Esophagus squamous epithelium (tissue), 5 donors: ENCODE data around the gene SASH3. TPM values are rescaled to one million over a fixed set of nuclear protein-coding genes. Genes with fewer than 3 reads are reported as not detected.

Experiments
- DNase-seq: peaks from one replicate; lab custom pipeline; 2025; lab: John Stamatoyannopoulos, UW
- H3K27ac ChIP-seq, 4 donors: fragments of 200-600 bp; sonication (generic); one replicate each; pipeline ENCODE4 v1.5.1; 2016 to 2019; ENCODE audit warnings: mild to moderate bottlenecking in 1 of 4
- H3K27me3 ChIP-seq, 4 donors: fragments of 200-600 bp; sonication (generic); 1 replicate in 3 of 4; 2 replicates in 1 of 4; pipeline versions ENCODE4 v1.5.1 to v1.6.0; 2017 to 2021; ENCODE audit warnings: antibody characterized with exemption in 1 of 4
- H3K36me3 ChIP-seq, 3 donors: fragments of 200-600 bp; sonication (generic); one replicate each; pipeline ENCODE4 v1.5.1; 2016 to 2019
- H3K4me1 ChIP-seq, 3 donors: fragments of 200-600 bp; sonication (generic); one replicate each; pipeline ENCODE4 v1.5.1; 2017 to 2019
- H3K4me3 ChIP-seq, 4 donors: fragments of 200-600 bp; sonication (generic); 1 replicate in 3 of 4; 2 replicates in 1 of 4; pipeline ENCODE4 v1.5.1; 2016 to 2019; ENCODE audit warnings: mild to moderate bottlenecking in 2 of 4, moderate library complexity in 1 of 4
- H3K9me3 ChIP-seq, 3 donors: fragments of 200-600 bp; sonication (generic); one replicate each; pipeline ENCODE4 v1.5.1; 2016 to 2019
- POLR2A ChIP-seq, 4 donors: fragments of 450-650 bp; IDR thresholded peaks; one replicate each; pipeline ENCODE4 v1.6.1; 2017; ENCODE audit warnings: antibody characterized with exemption in 4 of 4, mild to moderate bottlenecking in 4 of 4, moderate library complexity in 3 of 4
- WGBS, 2 donors: methylation state at CpG; one replicate each; pipeline ENCODE4 v1.1.5; 2018; 5-methylcytosine and 5-hydroxymethylcytosine counted together
- intact Hi-C: fragments of 100-400 bp; cut with DNase I; formaldehyde crosslinking; loops from one replicate; pipeline ENCODE4 v1.15.0; 2022
- total RNA-seq, 4 donors: library from RNA; depleted of rRNA; stranded (reverse); fragments of >200 nt; gene quantifications; one replicate each; pipeline ENCODE4 v1.1.0, GENCODE V29; 2016
- TF ChIP-seq, protein P1 (sequence below), 6 experiments: fragments of 450-650 bp in 4 of 6; fragments of 200-600 bp in 2 of 6; sonication (generic) in 2 of 6; IDR thresholded peaks; one replicate each; pipeline ENCODE4 v1.5.1; 2016 to 2019; ENCODE audit warnings: antibody characterized with exemption in 6 of 6, mild to moderate bottlenecking in 4 of 6, moderate library complexity in 4 of 6
- donor health status: DM: yes; HTN: yes; CAD: no.

Gene SASH3
- total RNA-seq, 4 donors from 2014 or later, result 2.5 to 9.3 (median 4.0) TPM

- H3K27me3 ChIP-seq, result no peaks in the 10 kb centered on the region
- no peaks in the 10 kb centered on the region for H3K9me3 ChIP-seq
- intact Hi-C loops, result no loop called here
- no peak overlapping the region for H3K27ac ChIP-seq
- no peak overlapping the region for H3K4me3 ChIP-seq
- DNase-seq, result no peak
- WGBS, 2 donors, result 66 to 100% methylated on average over 1 to 3 of the region's 4 CpGs
- H3K36me3 ChIP-seq, result no peaks in the 10 kb centered on the region
- no peak for TF ChIP-seq POLR2A (IDR thresholded peaks at IDR 0.05)
- TF ChIP-seq, protein P1, sequence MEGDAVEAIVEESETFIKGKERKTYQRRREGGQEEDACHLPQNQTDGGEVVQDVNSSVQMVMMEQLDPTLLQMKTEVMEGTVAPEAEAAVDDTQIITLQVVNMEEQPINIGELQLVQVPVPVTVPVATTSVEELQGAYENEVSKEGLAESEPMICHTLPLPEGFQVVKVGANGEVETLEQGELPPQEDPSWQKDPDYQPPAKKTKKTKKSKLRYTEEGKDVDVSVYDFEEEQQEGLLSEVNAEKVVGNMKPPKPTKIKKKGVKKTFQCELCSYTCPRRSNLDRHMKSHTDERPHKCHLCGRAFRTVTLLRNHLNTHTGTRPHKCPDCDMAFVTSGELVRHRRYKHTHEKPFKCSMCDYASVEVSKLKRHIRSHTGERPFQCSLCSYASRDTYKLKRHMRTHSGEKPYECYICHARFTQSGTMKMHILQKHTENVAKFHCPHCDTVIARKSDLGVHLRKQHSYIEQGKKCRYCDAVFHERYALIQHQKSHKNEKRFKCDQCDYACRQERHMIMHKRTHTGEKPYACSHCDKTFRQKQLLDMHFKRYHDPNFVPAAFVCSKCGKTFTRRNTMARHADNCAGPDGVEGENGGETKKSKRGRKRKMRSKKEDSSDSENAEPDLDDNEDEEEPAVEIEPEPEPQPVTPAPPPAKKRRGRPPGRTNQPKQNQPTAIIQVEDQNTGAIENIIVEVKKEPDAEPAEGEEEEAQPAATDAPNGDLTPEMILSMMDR (IDR thresholded peaks at IDR 0.05), result no peak
- H3K4me1 ChIP-seq, result no peaks in the 10 kb centered on the region
Measured at GRCh38 chrX:129797251-129797906, 17.6 kb downstream of the SASH3 start.

GRCh38 chrX:129798456-129798855 is 18.7 kb downstream of the SASH3 start:
- H3K27me3 ChIP-seq, result no peaks in the 10 kb centered on the region
- no peak overlapping the region for H3K4me3 ChIP-seq
- H3K4me1 ChIP-seq, result no peaks in the 10 kb centered on the region
- intact Hi-C loops, result no loop called here
- WGBS, 2 donors, result 71 to 100% methylated on average over 3 of the region's 3 CpGs
- no peak for DNase-seq
- no peaks in the 10 kb centered on the region for H3K9me3 ChIP-seq
- no peak for TF ChIP-seq POLR2A (IDR thresholded peaks at IDR 0.05)
- TF ChIP-seq, protein P1 (IDR thresholded peaks at IDR 0.05), result no peak
- peaks cover 0 to 7% (median 0%) of the 10 kb centered on the region in 3 donors for H3K36me3 ChIP-seq
- H3K27ac ChIP-seq, result no peak overlapping the region

DNA sequence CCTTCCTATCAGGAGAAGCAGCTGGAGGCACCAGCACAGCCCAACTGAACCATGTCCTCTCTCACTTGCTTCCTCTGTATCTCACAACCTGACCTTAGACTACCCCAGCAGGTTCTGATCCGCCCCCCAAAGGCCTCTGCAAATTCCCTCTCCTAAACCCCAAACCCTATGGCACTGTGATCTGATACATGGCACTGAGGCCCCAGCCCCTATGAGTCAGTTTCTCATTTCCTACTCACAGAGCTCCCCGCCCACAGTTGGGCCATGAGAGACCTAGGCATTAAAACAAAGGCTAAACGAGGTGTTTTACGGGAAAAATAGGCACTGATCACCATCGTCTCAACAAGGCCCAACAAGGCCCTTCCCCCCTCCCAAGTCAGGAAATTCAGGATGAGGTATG is 19.1 kb downstream of the SASH3 start:
- no peak overlapping the region for H3K27ac ChIP-seq
- TF ChIP-seq, protein P1 (IDR thresholded peaks at IDR 0.05), result no peak
- no peak for TF ChIP-seq POLR2A (IDR thresholded peaks at IDR 0.05)
- no peak overlapping the region for H3K4me3 ChIP-seq
- peaks cover 0 to 10% (median 0%) of the 10 kb centered on the region in 3 donors for H3K36me3 ChIP-seq
- no peak for DNase-seq
- no peaks in the 10 kb centered on the region for H3K9me3 ChIP-seq
- intact Hi-C loops, result no loop called here
- H3K4me1 ChIP-seq, result no peaks in the 10 kb centered on the region
- H3K27me3 ChIP-seq, result no peaks in the 10 kb centered on the region
- 85 to 87% methylated on average over 3 to 5 of the region's 5 CpGs for WGBS, 2 donors

DNA sequence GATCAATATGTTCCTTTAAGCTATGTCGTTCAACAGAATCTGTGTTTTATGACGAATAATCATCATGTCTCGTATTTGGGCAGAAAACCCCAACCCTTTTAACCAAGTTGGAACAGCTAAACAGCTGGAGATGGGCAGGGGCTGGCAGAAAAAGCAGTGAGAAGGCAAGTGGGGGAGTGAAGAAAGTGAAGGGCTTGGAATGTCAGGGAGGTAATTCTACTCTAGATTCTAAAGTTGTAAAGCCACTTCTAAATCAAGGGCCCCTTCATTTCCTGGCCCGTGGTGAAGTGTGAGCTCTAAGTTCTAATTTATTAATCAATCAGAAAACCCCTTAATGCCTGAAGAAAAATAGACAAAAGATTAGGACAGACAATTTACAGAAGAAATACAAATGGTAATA is 20.4 kb downstream of the SASH3 start:
- intact Hi-C loops, result no loop called here
- Histone ChIP-seq H3K27me3 (no peaks in the 10 kb centered on the region), H3K4me1 (no peaks in the 10 kb centered on the region), H3K36me3 (peaks cover 0 to 23% (median 0%) of the 10 kb centered on the region in 3 donors), H3K4me3 (no peak overlapping the region), H3K27ac (no peak overlapping the region), H3K9me3 (no peaks in the 10 kb centered on the region)
- WGBS, 2 donors, result 73 to 77% methylated on average over 4 of the region's 4 CpGs
- DNase-seq, result no peak
- no peak for TF ChIP-seq POLR2A (IDR thresholded peaks at IDR 0.05)
- TF ChIP-seq, protein P1 (IDR thresholded peaks at IDR 0.05), result no peak

GRCh38 chrX:129802863-129803262 is 23.1 kb downstream of the SASH3 start:
- Histone ChIP-seq H3K27ac (no peak overlapping the region), H3K9me3 (no peaks in the 10 kb centered on the region), H3K4me1 (no peaks in the 10 kb centered on the region), H3K4me3 (no peak overlapping the region), H3K27me3 (no peaks in the 10 kb centered on the region), H3K36me3 (peaks cover 0 to 36% (median 0%) of the 10 kb centered on the region in 3 donors)
- WGBS, 2 donors, result 0 to 29% methylated on average over 1 of the region's 1 CpG
- TF ChIP-seq, protein P1 (IDR thresholded peaks at IDR 0.05), result no peak
- no peak for TF ChIP-seq POLR2A (IDR thresholded peaks at IDR 0.05)
- DNase-seq, result no peak
- intact Hi-C loops, result no loop called here
